ENCODE measurements around the gene CPNE4.

CPNE4 gene

GRCh38 chr3:131714585-131715220 is 320.1 kb downstream of the CPNE4 start:
- 80 to 100% methylated on average over 1 of the region's 1 CpG for WGBS, 2 experiments
- H3K4me3 ChIP-seq (ENCODE audit: insufficient read depth, low read depth, low read length), result no peak overlapping the region
- H3K27me3 ChIP-seq (ENCODE audit: control insufficient read depth, insufficient read depth, low read length, poor library complexity, severe bottlenecking), result no peaks in the 10 kb centered on the region
- H3K4me1 ChIP-seq (ENCODE audit: control insufficient read depth, insufficient read depth, low read length), result no peaks in the 10 kb centered on the region
- no peak overlapping the region for H3K27ac ChIP-seq (ENCODE audit: insufficient read depth, low read depth, low read length, poor library complexity, severe bottlenecking)
- H3K36me3 ChIP-seq (ENCODE audit: control insufficient read depth, insufficient read depth, low read length), result no peaks in the 10 kb centered on the region
- no peaks in the 10 kb centered on the region for H3K9me3 ChIP-seq (ENCODE audit: control insufficient read depth, low read length)

- Histone ChIP-seq H3K36me3 (ENCODE audit: control insufficient read depth, insufficient read depth, low read length) (no peaks in the 10 kb centered on the region), H3K4me1 (ENCODE audit: control insufficient read depth, insufficient read depth, low read length) (no peaks in the 10 kb centered on the region), H3K27ac (ENCODE audit: insufficient read depth, low read depth, low read length, poor library complexity, severe bottlenecking) (no peak overlapping the region), H3K4me3 (ENCODE audit: insufficient read depth, low read depth, low read length) (no peak overlapping the region), H3K9me3 (ENCODE audit: control insufficient read depth, low read length) (no peaks in the 10 kb centered on the region), H3K27me3 (ENCODE audit: control insufficient read depth, insufficient read depth, low read length, poor library complexity, severe bottlenecking) (no peaks in the 10 kb centered on the region)
- 92 to 98% methylated on average over 3 of the region's 3 CpGs for WGBS, 2 experiments
Observed at GRCh38 chr3:131713416-131714123, 321.2 kb downstream of the CPNE4 start.

GRCh38 chr3:131712662-131713061 is 322.2 kb downstream of the CPNE4 start:
- no peaks in the 10 kb centered on the region for H3K27me3 ChIP-seq (ENCODE audit: control insufficient read depth, insufficient read depth, low read length, poor library complexity, severe bottlenecking)
- H3K4me1 ChIP-seq (ENCODE audit: control insufficient read depth, insufficient read depth, low read length), result no peaks in the 10 kb centered on the region
- no peaks in the 10 kb centered on the region for H3K9me3 ChIP-seq (ENCODE audit: control insufficient read depth, low read length)
- H3K4me3 ChIP-seq (ENCODE audit: insufficient read depth, low read depth, low read length), result no peak overlapping the region
- no peak overlapping the region for H3K27ac ChIP-seq (ENCODE audit: insufficient read depth, low read depth, low read length, poor library complexity, severe bottlenecking)
- WGBS, 2 experiments, result 91 to 94% methylated on average over 3 of the region's 3 CpGs
- no peaks in the 10 kb centered on the region for H3K36me3 ChIP-seq (ENCODE audit: control insufficient read depth, insufficient read depth, low read length)

GRCh38 chr3:131711114-131711768 is 323.6 kb downstream of the CPNE4 start:
- H3K4me3 ChIP-seq (ENCODE audit: insufficient read depth, low read depth, low read length), result no peak overlapping the region
- 76% methylated on average over 7 of the region's 7 CpGs for WGBS, 2 experiments

GRCh38 chr3:131708241-131708640 is 326.6 kb downstream of the CPNE4 start:
- Histone ChIP-seq H3K36me3 (ENCODE audit: control insufficient read depth, insufficient read depth, low read length) (no peaks in the 10 kb centered on the region), H3K27me3 (ENCODE audit: control insufficient read depth, insufficient read depth, low read length, poor library complexity, severe bottlenecking) (no peaks in the 10 kb centered on the region), H3K9me3 (ENCODE audit: control insufficient read depth, low read length) (no peaks in the 10 kb centered on the region), H3K27ac (ENCODE audit: insufficient read depth, low read depth, low read length, poor library complexity, severe bottlenecking) (no peak overlapping the region), H3K4me3 (ENCODE audit: insufficient read depth, low read depth, low read length) (no peak overlapping the region), H3K4me1 (ENCODE audit: control insufficient read depth, insufficient read depth, low read length) (no peaks in the 10 kb centered on the region)

More at GRCh38 chr3:131711114-131711768, 323.6 kb downstream of the CPNE4 start:
- H3K36me3 ChIP-seq (ENCODE audit: control insufficient read depth, insufficient read depth, low read length), result no peaks in the 10 kb centered on the region
- H3K27ac ChIP-seq (ENCODE audit: insufficient read depth, low read depth, low read length, poor library complexity, severe bottlenecking), result no peak overlapping the region
- H3K4me1 ChIP-seq (ENCODE audit: control insufficient read depth, insufficient read depth, low read length), result no peaks in the 10 kb centered on the region
- H3K27me3 ChIP-seq (ENCODE audit: control insufficient read depth, insufficient read depth, low read length, poor library complexity, severe bottlenecking), result no peaks in the 10 kb centered on the region
- no peaks in the 10 kb centered on the region for H3K9me3 ChIP-seq (ENCODE audit: control insufficient read depth, low read length)

- Histone ChIP-seq H3K27ac (ENCODE audit: insufficient read depth, low read depth, low read length, poor library complexity, severe bottlenecking) (no peak overlapping the region), H3K27me3 (ENCODE audit: control insufficient read depth, insufficient read depth, low read length, poor library complexity, severe bottlenecking) (no peaks in the 10 kb centered on the region), H3K9me3 (ENCODE audit: control insufficient read depth, low read length) (no peaks in the 10 kb centered on the region), H3K4me3 (ENCODE audit: insufficient read depth, low read depth, low read length) (no peak overlapping the region), H3K4me1 (ENCODE audit: control insufficient read depth, insufficient read depth, low read length) (no peaks in the 10 kb centered on the region), H3K36me3 (ENCODE audit: control insufficient read depth, insufficient read depth, low read length) (no peaks in the 10 kb centered on the region)
- 55 to 62% methylated on average over 3 of the region's 3 CpGs for WGBS, 2 experiments
Observed at GRCh38 chr3:131705558-131706051, 329.2 kb downstream of the CPNE4 start.

GRCh38 chr3:131705099-131705498 is 329.7 kb downstream of the CPNE4 start:
- Histone ChIP-seq H3K4me3 (ENCODE audit: insufficient read depth, low read depth, low read length) (no peak overlapping the region), H3K27ac (ENCODE audit: insufficient read depth, low read depth, low read length, poor library complexity, severe bottlenecking) (no peak overlapping the region), H3K4me1 (ENCODE audit: control insufficient read depth, insufficient read depth, low read length) (no peaks in the 10 kb centered on the region), H3K36me3 (ENCODE audit: control insufficient read depth, insufficient read depth, low read length) (no peaks in the 10 kb centered on the region), H3K9me3 (ENCODE audit: control insufficient read depth, low read length) (no peaks in the 10 kb centered on the region), H3K27me3 (ENCODE audit: control insufficient read depth, insufficient read depth, low read length, poor library complexity, severe bottlenecking) (no peaks in the 10 kb centered on the region)
- 58 to 67% methylated on average over 1 of the region's 1 CpG for WGBS, 2 experiments

GRCh38 chr3:131704098-131704497 is 330.7 kb downstream of the CPNE4 start:
- H3K27me3 ChIP-seq (ENCODE audit: control insufficient read depth, insufficient read depth, low read length, poor library complexity, severe bottlenecking), result no peaks in the 10 kb centered on the region
- no peaks in the 10 kb centered on the region for H3K9me3 ChIP-seq (ENCODE audit: control insufficient read depth, low read length)
- no peak overlapping the region for H3K4me3 ChIP-seq (ENCODE audit: insufficient read depth, low read depth, low read length)
- WGBS, 2 experiments, result 85 to 89% methylated on average over 2 of the region's 2 CpGs
- H3K36me3 ChIP-seq (ENCODE audit: control insufficient read depth, insufficient read depth, low read length), result no peaks in the 10 kb centered on the region
- no peak overlapping the region for H3K27ac ChIP-seq (ENCODE audit: insufficient read depth, low read depth, low read length, poor library complexity, severe bottlenecking)
- no peaks in the 10 kb centered on the region for H3K4me1 ChIP-seq (ENCODE audit: control insufficient read depth, insufficient read depth, low read length)

GRCh38 chr3:131702146-131702545 is 332.7 kb downstream of the CPNE4 start:
- H3K27me3 ChIP-seq (ENCODE audit: control insufficient read depth, insufficient read depth, low read length, poor library complexity, severe bottlenecking), result no peaks in the 10 kb centered on the region
- no peaks in the 10 kb centered on the region for H3K4me1 ChIP-seq (ENCODE audit: control insufficient read depth, insufficient read depth, low read length)
- no peak overlapping the region for H3K4me3 ChIP-seq (ENCODE audit: insufficient read depth, low read depth, low read length)
- H3K9me3 ChIP-seq (ENCODE audit: control insufficient read depth, low read length), result no peaks in the 10 kb centered on the region
- H3K36me3 ChIP-seq (ENCODE audit: control insufficient read depth, insufficient read depth, low read length), result no peaks in the 10 kb centered on the region
- WGBS, 2 experiments, result 63 to 65% methylated on average over 2 of the region's 2 CpGs
- no peak overlapping the region for H3K27ac ChIP-seq (ENCODE audit: insufficient read depth, low read depth, low read length, poor library complexity, severe bottlenecking)

GRCh38 chr3:131701153-131701770 is 333.6 kb downstream of the CPNE4 start:
- Histone ChIP-seq H3K9me3 (ENCODE audit: control insufficient read depth, low read length) (no peaks in the 10 kb centered on the region), H3K4me3 (ENCODE audit: insufficient read depth, low read depth, low read length) (no peak overlapping the region), H3K27ac (ENCODE audit: insufficient read depth, low read depth, low read length, poor library complexity, severe bottlenecking) (no peak overlapping the region), H3K4me1 (ENCODE audit: control insufficient read depth, insufficient read depth, low read length) (no peaks in the 10 kb centered on the region), H3K36me3 (ENCODE audit: control insufficient read depth, insufficient read depth, low read length) (no peaks in the 10 kb centered on the region), H3K27me3 (ENCODE audit: control insufficient read depth, insufficient read depth, low read length, poor library complexity, severe bottlenecking) (no peaks in the 10 kb centered on the region)
- WGBS, 2 experiments, result 33 to 62% methylated on average over 1 of the region's 2 CpGs

Data from ectodermal cell (in vitro differentiated cells).